ENCODE data around the gene TMEM247.

- TF ChIP-seq CTCF (IDR thresholded peaks at IDR 0.05) (peak; percentile 100), FOXM1 (IDR thresholded peaks at IDR 0.05; ENCODE audit: low read depth) (no peak), EZH2phosphoT487 (IDR thresholded peaks at IDR 0.05; ENCODE audit: borderline replicate concordance, low read depth) (no peak)
Observed at GRCh38 chr2:46461011-46461674, 18.2 kb upstream of the TMEM247 start.

Data from SK-N-SH (cell line).